ENCODE data around the gene C16orf86.

Gene C16orf86

DNA sequence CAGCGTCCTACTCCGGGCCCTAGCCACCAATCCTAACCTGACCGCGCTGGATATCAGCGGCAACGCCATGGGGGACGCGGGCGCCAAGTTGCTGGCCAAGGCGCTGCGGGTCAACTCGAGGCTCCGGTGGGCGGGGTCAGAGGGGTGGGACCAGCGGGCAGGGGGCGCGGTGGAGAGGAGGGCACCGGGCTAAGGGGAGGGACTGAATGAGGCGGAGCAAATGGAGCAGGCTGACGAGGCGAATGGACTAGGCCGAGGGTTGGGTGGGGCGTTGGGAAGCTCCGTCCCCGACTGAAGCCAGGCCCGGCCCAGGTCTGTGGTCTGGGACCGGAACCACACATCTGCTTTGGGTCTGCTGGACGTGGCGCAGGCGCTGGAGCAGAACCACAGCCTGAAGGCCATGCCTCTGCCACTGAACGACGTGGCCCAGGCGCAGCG lies 17.1 kb upstream of the C16orf86 start:
- no peak for DNase-seq (ENCODE audit: low read depth)
- TF ChIP-seq, protein P1, sequence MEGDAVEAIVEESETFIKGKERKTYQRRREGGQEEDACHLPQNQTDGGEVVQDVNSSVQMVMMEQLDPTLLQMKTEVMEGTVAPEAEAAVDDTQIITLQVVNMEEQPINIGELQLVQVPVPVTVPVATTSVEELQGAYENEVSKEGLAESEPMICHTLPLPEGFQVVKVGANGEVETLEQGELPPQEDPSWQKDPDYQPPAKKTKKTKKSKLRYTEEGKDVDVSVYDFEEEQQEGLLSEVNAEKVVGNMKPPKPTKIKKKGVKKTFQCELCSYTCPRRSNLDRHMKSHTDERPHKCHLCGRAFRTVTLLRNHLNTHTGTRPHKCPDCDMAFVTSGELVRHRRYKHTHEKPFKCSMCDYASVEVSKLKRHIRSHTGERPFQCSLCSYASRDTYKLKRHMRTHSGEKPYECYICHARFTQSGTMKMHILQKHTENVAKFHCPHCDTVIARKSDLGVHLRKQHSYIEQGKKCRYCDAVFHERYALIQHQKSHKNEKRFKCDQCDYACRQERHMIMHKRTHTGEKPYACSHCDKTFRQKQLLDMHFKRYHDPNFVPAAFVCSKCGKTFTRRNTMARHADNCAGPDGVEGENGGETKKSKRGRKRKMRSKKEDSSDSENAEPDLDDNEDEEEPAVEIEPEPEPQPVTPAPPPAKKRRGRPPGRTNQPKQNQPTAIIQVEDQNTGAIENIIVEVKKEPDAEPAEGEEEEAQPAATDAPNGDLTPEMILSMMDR (conservative IDR thresholded peaks at IDR 0.05; ENCODE audit: low read length) = no peak

DNA sequence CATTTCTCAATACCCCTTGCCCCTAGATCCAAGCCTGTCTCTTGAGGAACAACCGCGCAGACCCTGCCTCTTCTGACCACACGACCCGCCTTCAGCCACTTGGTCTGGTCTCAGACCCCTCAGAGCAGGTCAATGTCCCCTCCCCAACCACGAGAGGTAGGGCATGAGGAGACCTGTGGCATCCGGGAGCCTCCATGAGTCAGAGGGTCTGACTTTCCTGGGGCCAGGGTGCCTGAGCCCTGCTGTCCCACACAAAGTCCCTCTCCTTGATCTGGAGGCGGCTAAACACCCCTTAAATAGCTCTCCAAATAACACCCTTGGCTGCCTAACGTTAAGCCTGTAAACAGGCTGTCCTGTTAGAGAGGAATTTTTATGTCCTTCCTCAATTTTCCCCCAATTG lies 16.6 kb upstream of the C16orf86 start:
- DNase-seq (ENCODE audit: low read depth) = no peak
- TF ChIP-seq, protein P1 (conservative IDR thresholded peaks at IDR 0.05; ENCODE audit: low read length) = no peak
- no peak overlapping the region for H3K4me3 ChIP-seq (ENCODE audit: low read length)

More for the DNA sequence above, 17.1 kb upstream of the C16orf86 start:
- H3K4me3 ChIP-seq (ENCODE audit: low read length) = no peak overlapping the region

DNA sequence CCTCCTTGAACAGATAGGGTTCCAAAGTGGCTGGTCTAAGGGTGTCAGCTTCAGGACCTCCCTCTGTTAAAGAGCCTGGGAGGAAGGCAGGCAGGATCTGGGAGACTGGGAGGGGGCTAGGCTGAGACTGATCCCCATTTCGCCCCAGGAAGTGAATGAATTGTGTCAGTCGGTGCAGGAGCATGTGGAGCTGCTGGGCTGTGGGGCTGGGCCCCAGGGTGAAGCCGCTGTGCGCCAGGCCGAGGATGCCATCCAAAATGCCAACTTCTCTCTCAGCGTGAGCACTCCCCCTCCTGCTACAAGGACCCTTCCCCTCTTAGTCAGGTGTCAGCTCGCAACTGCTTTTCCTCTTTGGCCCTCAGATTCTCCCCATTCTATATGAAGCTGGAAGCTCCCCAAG lies 15.6 kb upstream of the C16orf86 start:
- no peak for DNase-seq (ENCODE audit: low read depth)
- TF ChIP-seq, protein P1 (conservative IDR thresholded peaks at IDR 0.05; ENCODE audit: low read length) = no peak
- H3K4me3 ChIP-seq (ENCODE audit: low read length) = no peak overlapping the region

DNA sequence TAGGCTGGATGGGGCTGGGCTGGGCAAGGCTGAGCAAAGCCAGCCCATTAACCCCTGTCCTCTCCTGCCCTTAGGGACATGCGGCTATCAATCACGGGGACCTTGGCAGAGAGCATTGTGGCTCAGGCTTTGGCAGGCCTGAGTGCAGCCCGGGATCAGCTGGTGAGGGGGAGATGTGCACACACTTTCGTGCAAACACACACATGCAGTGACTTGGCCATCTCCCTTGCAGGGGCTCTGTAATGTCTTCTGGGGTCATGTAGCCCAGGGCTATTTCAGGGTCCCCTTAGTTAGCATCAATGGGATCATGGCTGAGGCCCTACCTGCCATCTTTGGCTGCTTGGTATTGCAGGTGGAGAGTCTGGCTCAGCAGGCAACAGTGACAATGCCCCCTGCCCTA lies 14.8 kb upstream of the C16orf86 start:
- TF ChIP-seq, protein P1 (conservative IDR thresholded peaks at IDR 0.05; ENCODE audit: low read length) = no peak
- DNase-seq (ENCODE audit: low read depth) = no peak
- H3K4me3 ChIP-seq (ENCODE audit: low read length) = no peak overlapping the region

DNA sequence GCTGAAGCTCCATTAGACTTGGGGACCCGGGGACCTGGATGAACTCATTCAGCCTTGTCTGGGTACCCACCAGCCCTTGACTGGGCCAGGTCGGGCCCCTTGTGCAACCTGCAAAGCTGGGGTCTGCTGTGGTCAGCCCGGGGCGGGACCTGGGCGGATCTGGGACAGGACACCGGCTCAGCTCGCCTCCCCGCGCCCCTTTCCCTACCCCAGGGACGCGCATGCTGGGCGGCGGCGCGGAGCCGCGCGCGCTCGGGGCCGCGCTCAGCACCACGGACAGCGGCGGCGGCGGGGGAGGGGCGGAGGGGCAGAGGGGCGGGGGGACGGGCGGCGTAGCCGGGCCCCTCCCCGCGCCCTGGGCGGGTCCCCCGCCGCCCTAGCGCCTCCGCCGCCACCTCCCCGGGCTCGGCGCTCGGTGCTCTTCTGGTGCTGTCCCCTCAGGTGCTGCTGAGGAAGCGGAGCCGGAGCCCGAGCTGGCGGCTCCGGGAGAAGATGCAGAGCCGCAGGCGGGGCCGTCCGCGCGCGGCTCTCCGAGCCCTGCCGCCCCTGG lies 14.0 kb upstream of the C16orf86 start:
- TF ChIP-seq, protein P1 (conservative IDR thresholded peaks at IDR 0.05; ENCODE audit: low read length) = no peak
- no peak for DNase-seq (ENCODE audit: low read depth)
- peak overlapping the region; percentile 41 for H3K4me3 ChIP-seq (ENCODE audit: low read length)

DNA sequence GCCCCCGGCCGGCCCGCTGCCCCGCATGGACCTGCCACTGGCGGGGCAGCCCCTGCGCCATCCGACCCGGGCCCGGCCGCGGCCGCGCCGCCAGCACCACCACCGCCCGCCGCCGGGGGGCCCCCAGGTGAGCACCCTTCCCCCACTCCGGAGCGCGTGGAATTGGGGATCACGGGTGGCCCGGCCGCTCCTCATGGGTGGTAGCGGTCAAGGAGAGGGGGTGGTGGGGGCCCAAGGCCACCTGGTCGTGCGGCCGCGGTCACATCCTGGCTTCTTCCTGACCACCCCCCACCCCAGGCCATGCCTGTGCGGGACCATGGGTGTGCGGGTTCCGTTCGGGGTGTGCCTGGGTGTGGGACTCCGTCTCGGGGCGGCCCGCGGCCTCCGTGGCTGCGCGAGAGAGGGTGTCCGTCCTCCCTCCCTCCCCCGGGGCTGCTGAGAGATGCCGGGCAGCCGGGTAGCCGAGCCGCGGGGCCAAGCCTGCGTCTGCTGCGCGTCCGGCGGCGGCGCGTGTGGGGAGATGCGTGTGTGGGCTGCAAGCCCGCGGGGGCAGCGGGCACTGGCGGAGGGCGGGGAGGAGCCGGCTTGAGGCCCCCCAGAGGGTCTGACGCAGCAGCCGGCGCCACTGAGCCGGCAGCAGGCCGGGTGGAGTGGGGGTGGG lies 13.4 kb upstream of the C16orf86 start:
- no peak for DNase-seq (ENCODE audit: low read depth)
- TF ChIP-seq, protein P1 (conservative IDR thresholded peaks at IDR 0.05; ENCODE audit: low read length) = no peak
- peak overlapping the region; percentile 58 for H3K4me3 ChIP-seq (ENCODE audit: low read length)

DNA sequence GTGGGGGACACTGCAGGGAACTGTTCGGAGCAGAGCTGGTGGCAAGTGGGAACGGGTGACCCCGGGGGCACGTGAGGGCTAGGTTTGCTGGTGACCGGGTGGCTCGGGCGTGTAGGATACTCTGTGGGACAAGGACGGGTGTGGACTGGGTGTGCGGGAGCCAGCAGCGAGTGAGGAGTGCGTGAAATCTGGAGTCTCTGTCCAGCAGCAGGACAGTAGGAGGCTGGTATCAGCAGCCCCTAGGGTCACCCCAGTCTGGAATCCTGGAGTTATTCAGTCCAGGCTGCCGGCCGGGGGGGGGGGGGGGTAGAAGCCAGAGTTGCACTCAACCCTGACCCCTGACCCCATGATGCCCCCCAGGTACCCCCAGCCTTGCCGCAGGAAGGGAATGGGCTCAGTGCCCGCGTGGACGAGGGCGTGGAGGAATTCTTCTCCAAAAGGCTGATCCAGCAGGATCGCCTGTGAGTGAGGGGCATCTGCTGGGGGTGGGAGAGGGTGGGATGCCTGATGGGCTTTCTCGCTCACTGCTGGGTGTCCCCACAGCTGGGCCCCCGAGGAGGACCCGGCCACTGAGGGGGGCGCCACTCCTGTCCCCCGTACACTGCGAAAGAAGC lies 12.7 kb upstream of the C16orf86 start:
- TF ChIP-seq, protein P1 (conservative IDR thresholded peaks at IDR 0.05; ENCODE audit: low read length) = no peak
- DNase-seq (ENCODE audit: low read depth) = no peak
- peak overlapping the region; percentile 35 for H3K4me3 ChIP-seq (ENCODE audit: low read length)

All from AG10803 (cell line).